Neuronal stem cell (in vitro differentiated cells): Measurements from ENCODE around the gene STX18.

Experiments used
- DNase-seq: peaks from one replicate; pipeline ENCODE4 v3.0.0-alpha.2; 2013; ENCODE audit warnings: low spot score
- H2AFZ ChIP-seq: one replicate; pipeline ENCODE4 v1.6.1; 2013; ENCODE audit warnings: mild to moderate bottlenecking, low read length, inconsistent platforms
- H2AK5ac ChIP-seq: 2 replicates; pipeline ENCODE4 v1.6.1; 2013; ENCODE audit warnings: low read depth, mild to moderate bottlenecking, inconsistent platforms, low read length, moderate library complexity, mixed read lengths
- H2BK120ac ChIP-seq: 2 replicates; pipeline ENCODE4 v1.6.1; 2013; ENCODE audit warnings: low read depth, mild to moderate bottlenecking, inconsistent platforms, low read length, moderate library complexity, mixed read lengths
- H2BK12ac ChIP-seq: one replicate; pipeline ENCODE4 v1.6.1; 2013; ENCODE audit warnings: low read length, inconsistent platforms
- H2BK15ac ChIP-seq: 2 replicates; pipeline ENCODE4 v1.6.1; 2013; ENCODE audit warnings: mild to moderate bottlenecking, low read length, inconsistent platforms, mixed read lengths
- H2BK5ac ChIP-seq: one replicate; pipeline ENCODE4 v1.6.1; 2013; ENCODE audit warnings: inconsistent platforms, mild to moderate bottlenecking, low read length, moderate library complexity
- H3K14ac ChIP-seq: one replicate; pipeline ENCODE4 v1.6.1; 2013; ENCODE audit warnings: low read length, inconsistent platforms
- H3K18ac ChIP-seq: 2 replicates; pipeline ENCODE4 v1.6.1; 2013; ENCODE audit warnings: low read length, inconsistent platforms
- H3K23ac ChIP-seq: 2 replicates; pipeline ENCODE4 v1.6.1; 2013; ENCODE audit warnings: low read depth, mild to moderate bottlenecking, mixed read lengths, low read length, inconsistent platforms; ENCODE audit not compliant: poor library complexity
- H3K27ac ChIP-seq: replicated peaks from 3 replicates; pipeline ENCODE4 v1.5.1; 2013; ENCODE audit warnings: low read length, inconsistent platforms
- H3K27me3 ChIP-seq, 3 experiments: 2 replicates each; pipeline ENCODE4 v1.6.1; 2013; ENCODE audit warnings: low read length in 3 of 3, mild to moderate bottlenecking in 2 of 3, inconsistent platforms in 1 of 3, low read depth in 1 of 3, mixed read lengths in 1 of 3, moderate library complexity in 1 of 3; ENCODE audit not compliant: control insufficient read depth in 3 of 3, insufficient read depth in 3 of 3
- H3K36me3 ChIP-seq, 2 donors: replicated peaks in 1 of 2; 2 replicates each; pipeline ENCODE4 v1.6.1; 2013; ENCODE audit warnings: low read length in 2 of 2; ENCODE audit not compliant: control insufficient read depth in 2 of 2, insufficient read depth in 2 of 2
- H3K4ac ChIP-seq: 2 replicates; pipeline ENCODE4 v1.6.1; 2013; ENCODE audit warnings: inconsistent platforms, mild to moderate bottlenecking, low read length, moderate library complexity
- H3K4me1 ChIP-seq, 2 donors: 1 replicate in 1 of 2; 2 replicates in 1 of 2; pipeline ENCODE4 v1.6.1; 2013; ENCODE audit warnings: low read length in 2 of 2, low read depth in 1 of 2; ENCODE audit not compliant: control insufficient read depth in 2 of 2, insufficient read depth in 1 of 2
- H3K4me2 ChIP-seq: one replicate; pipeline ENCODE4 v1.6.1; 2013; ENCODE audit warnings: mild to moderate bottlenecking, low read length, inconsistent platforms; ENCODE audit not compliant: insufficient read depth, poor library complexity, severe bottlenecking
- H3K4me3 ChIP-seq, 2 donors: 2 replicates each; pipeline ENCODE4 v1.5.1; 2013; ENCODE audit warnings: low read length in 2 of 2, mild to moderate bottlenecking in 2 of 2, inconsistent platforms in 1 of 2, moderate library complexity in 1 of 2
- H3K79me1 ChIP-seq: one replicate; pipeline ENCODE4 v1.6.1; 2013; ENCODE audit warnings: low read depth, mild to moderate bottlenecking, inconsistent platforms, low read length, moderate library complexity
- H3K9ac ChIP-seq: one replicate; pipeline ENCODE4 v1.6.1; 2013; ENCODE audit warnings: mild to moderate bottlenecking, low read depth, low read length, inconsistent platforms; ENCODE audit not compliant: poor library complexity
- H3K9me3 ChIP-seq, 2 donors: replicated peaks in 1 of 2; 2 replicates each; pipeline versions ENCODE3 to v1.6.1; 2013; ENCODE audit warnings: low read length in 2 of 2, mild to moderate bottlenecking in 2 of 2, inconsistent platforms in 1 of 2, low read depth in 1 of 2, mixed read lengths in 1 of 2, moderate library complexity in 1 of 2; ENCODE audit not compliant: control insufficient read depth in 2 of 2, insufficient read depth in 1 of 2
- H4K8ac ChIP-seq: one replicate; pipeline ENCODE4 v1.6.1; 2013; ENCODE audit warnings: low read depth, mild to moderate bottlenecking, inconsistent platforms, low read length, moderate library complexity
- H4K91ac ChIP-seq: one replicate; pipeline ENCODE4 v1.6.1; 2013; ENCODE audit warnings: low read length, low read depth, mild to moderate bottlenecking, inconsistent platforms; ENCODE audit not compliant: poor library complexity
- WGBS, 2 donors: extraction: QIAGEN DNeasy Blood & Tissue Kit; methylation state at CpG; one replicate each; pipeline ENCODE4 v1.1.7; 2013; ENCODE audit warnings: missing lambda C conversion rate in 2 of 2, mixed read lengths in 1 of 2; ENCODE audit not compliant: insufficient read length in 2 of 2, insufficient replicate concordance in 1 of 2; ENCODE audit errors: extremely low coverage in 2 of 2; 5-methylcytosine and 5-hydroxymethylcytosine counted together

The STX18 gene

GRCh38 chr4:4479366-4479765, 62.5 kb downstream of the STX18 start:
- H3K9ac ChIP-seq, result no peak overlapping the region
- no peaks in the 10 kb centered on the region for H3K36me3 ChIP-seq
- H3K14ac ChIP-seq, result no peak overlapping the region
- H2BK12ac ChIP-seq, result no peak overlapping the region
- H2AFZ ChIP-seq, result no peak overlapping the region
- no peaks in the 10 kb centered on the region for H3K9me3 ChIP-seq
- H2BK5ac ChIP-seq, result no peak overlapping the region
- no peaks in the 10 kb centered on the region for H3K79me1 ChIP-seq
- no peak overlapping the region for H3K18ac ChIP-seq
- no peak overlapping the region for H3K4me3 ChIP-seq
- H4K8ac ChIP-seq, result no peak overlapping the region
- no peak for DNase-seq
- no peak overlapping the region for H3K4me2 ChIP-seq
- H2BK120ac ChIP-seq, result no peak overlapping the region
- peaks cover 12 to 19% of the 10 kb centered on the region in 2 donors for H3K4me1 ChIP-seq
- H3K27me3 ChIP-seq, result no peaks in the 10 kb centered on the region
- H4K91ac ChIP-seq, result no peak overlapping the region
- WGBS, 2 donors, result no CpG with 5 or more reads among the region's 2 CpGs
- no peak overlapping the region for H2BK15ac ChIP-seq
- H2AK5ac ChIP-seq, result no peak overlapping the region
- H3K23ac ChIP-seq, result no peak overlapping the region
- H3K4ac ChIP-seq, result no peak overlapping the region
- H3K27ac ChIP-seq, result no peak overlapping the region

GRCh38 chr4:4477796-4478195, 64.1 kb downstream of the STX18 start:
- Histone ChIP-seq H3K14ac (no peak overlapping the region), H2BK12ac (no peak overlapping the region), H3K9ac (no peak overlapping the region), H3K18ac (no peak overlapping the region), H3K9me3 (no peaks in the 10 kb centered on the region), H3K36me3 (no peaks in the 10 kb centered on the region), H3K27ac (no peak overlapping the region), H2AFZ (no peak overlapping the region), H4K8ac (no peak overlapping the region), H2BK5ac (no peak overlapping the region), H3K4me3 (no peak overlapping the region), H3K4me2 (no peak overlapping the region), H3K4ac (no peak overlapping the region), H3K79me1 (no peaks in the 10 kb centered on the region), H2AK5ac (no peak overlapping the region), H3K4me1 (peaks cover 12 to 19% of the 10 kb centered on the region in 2 donors), H3K27me3 (no peaks in the 10 kb centered on the region), H3K23ac (no peak overlapping the region), H2BK120ac (no peak overlapping the region), H4K91ac (no peak overlapping the region), H2BK15ac (no peak overlapping the region)
- no peak for DNase-seq
- no CpG with 5 or more reads among the region's 10 CpGs for WGBS, 2 donors

- no peak overlapping the region for H3K4ac ChIP-seq
- no peak overlapping the region for H2BK5ac ChIP-seq
- no peak overlapping the region for H3K9ac ChIP-seq
- no peaks in the 10 kb centered on the region for H3K27me3 ChIP-seq
- H3K27ac ChIP-seq, result no peak overlapping the region
- no peak overlapping the region for H3K14ac ChIP-seq
- no peak overlapping the region for H2BK120ac ChIP-seq
- no peak overlapping the region for H3K4me3 ChIP-seq
- H4K8ac ChIP-seq, result no peak overlapping the region
- no peaks in the 10 kb centered on the region for H3K9me3 ChIP-seq
- H3K18ac ChIP-seq, result no peak overlapping the region
- no peak overlapping the region for H3K4me2 ChIP-seq
- no peak overlapping the region for H3K23ac ChIP-seq
- DNase-seq, result no peak
- no peaks in the 10 kb centered on the region for H3K79me1 ChIP-seq
- H3K36me3 ChIP-seq, result no peaks in the 10 kb centered on the region
- H2BK15ac ChIP-seq, result no peak overlapping the region
- no peak overlapping the region for H2AK5ac ChIP-seq
- peaks cover 12 to 19% of the 10 kb centered on the region in 2 donors for H3K4me1 ChIP-seq
- H2BK12ac ChIP-seq, result no peak overlapping the region
- H4K91ac ChIP-seq, result no peak overlapping the region
- no CpG with 5 or more reads among the region's 3 CpGs for WGBS, 2 donors
- H2AFZ ChIP-seq, result no peak overlapping the region
Observed at GRCh38 chr4:4477391-4477790, 64.5 kb downstream of the STX18 start.

GRCh38 chr4:4474476-4474875, 67.4 kb downstream of the STX18 start:
- no peak overlapping the region for H3K4me2 ChIP-seq
- WGBS, 2 donors, result no CpG with 5 or more reads among the region's 3 CpGs
- H2BK120ac ChIP-seq, result no peak overlapping the region

More at GRCh38 chr4:4474476-4474875, 67.4 kb downstream of the STX18 start:
- Histone ChIP-seq H3K4me1 (peaks cover 0 to 3% of the 10 kb centered on the region in 2 donors), H3K27me3 (no peaks in the 10 kb centered on the region), H2BK12ac (no peak overlapping the region), H2BK15ac (no peak overlapping the region), H3K9ac (no peak overlapping the region), H2AK5ac (no peak overlapping the region), H3K9me3 (no peaks in the 10 kb centered on the region), H3K14ac (no peak overlapping the region), H4K91ac (no peak overlapping the region), H3K4ac (no peak overlapping the region), H3K79me1 (no peaks in the 10 kb centered on the region), H3K4me3 (no peak overlapping the region), H3K18ac (no peak overlapping the region), H4K8ac (no peak overlapping the region), H2BK5ac (no peak overlapping the region), H3K27ac (no peak overlapping the region), H3K23ac (no peak overlapping the region), H3K36me3 (peaks cover 2 to 20% of the 10 kb centered on the region in 2 donors), H2AFZ (no peak overlapping the region)
- DNase-seq, result no peak
